Endodermal cell (in vitro differentiated cells): ENCODE data around the gene TNFRSF25. TPM values are rescaled to one million over a fixed set of nuclear protein-coding genes. Genes with fewer than 3 reads are reported as not detected.

Experiments used
- DNase-seq: peaks from one replicate; pipeline ENCODE4 v3.0.0-alpha.2; 2017
- H3K27ac ChIP-seq: 2 replicates; pipeline ENCODE4 v1.5.1; 2013; ENCODE audit warnings: mild to moderate bottlenecking, low read depth, low read length, moderate library complexity
- H3K27me3 ChIP-seq: 2 replicates; pipeline ENCODE4 v1.6.1; 2013; ENCODE audit warnings: mild to moderate bottlenecking, low read length, moderate library complexity; ENCODE audit not compliant: insufficient read depth, control insufficient read depth, poor library complexity, severe bottlenecking
- H3K36me3 ChIP-seq: 2 replicates; pipeline ENCODE4 v1.7.0; 2013; ENCODE audit warnings: mild to moderate bottlenecking, low read length, moderate library complexity; ENCODE audit not compliant: control insufficient read depth, insufficient read depth
- H3K4me1 ChIP-seq: one replicate; pipeline ENCODE4 v1.7.0; 2013; ENCODE audit warnings: low read length; ENCODE audit not compliant: control insufficient read depth, insufficient read depth
- H3K4me3 ChIP-seq: 2 replicates; pipeline ENCODE4 v1.5.1; 2013; ENCODE audit warnings: mild to moderate bottlenecking, low read length, moderate library complexity
- H3K9ac ChIP-seq: 2 replicates; pipeline ENCODE4 v1.6.1; 2013; ENCODE audit warnings: mild to moderate bottlenecking, low read length, moderate library complexity; ENCODE audit not compliant: poor library complexity, severe bottlenecking; ENCODE audit errors: extremely low read depth
- H3K9me3 ChIP-seq: 2 replicates; pipeline ENCODE4 v1.6.1; 2013; ENCODE audit warnings: mild to moderate bottlenecking, low read length, moderate library complexity; ENCODE audit not compliant: control insufficient read depth
- H3K27ac Mint-ChIP-seq: 2 replicates; pipeline ENCODE4 v1.8.0; 2020; ENCODE audit warnings: mixed read lengths
- H3K27me3 Mint-ChIP-seq: 2 replicates; pipeline ENCODE4 v1.8.0; 2021; ENCODE audit warnings: mild to moderate bottlenecking, mixed read lengths; ENCODE audit not compliant: insufficient read depth
- H3K36me3 Mint-ChIP-seq: 2 replicates; pipeline ENCODE4 v1.8.0; 2020; ENCODE audit warnings: low read depth, mixed read lengths
- H3K4me1 Mint-ChIP-seq: 2 replicates; pipeline ENCODE4 v1.8.0; 2020; ENCODE audit warnings: mixed read lengths
- H3K4me3 Mint-ChIP-seq: 2 replicates; pipeline ENCODE4 v1.8.0; 2020; ENCODE audit warnings: mild to moderate bottlenecking, moderate library complexity, mixed read lengths
- H3K9me3 Mint-ChIP-seq: 2 replicates; pipeline ENCODE4 v1.8.0; 2020; ENCODE audit warnings: mild to moderate bottlenecking, mixed read lengths
- CTCF ChIP-seq: fragments of 200-600 bp; sonication (generic); conservative IDR thresholded peaks from 2 replicates; pipeline ENCODE4 v1.5.0; 2021; ENCODE audit warnings: antibody characterized with exemption, mild to moderate bottlenecking
- WGBS, 2 experiments: methylation state at CpG; one replicate each; pipeline versions ENCODE4 v1.1.5 to v1.1.7; 2013; ENCODE audit warnings: missing lambda C conversion rate in 2 of 2, mixed read lengths in 1 of 2; ENCODE audit not compliant: insufficient coverage in 1 of 2, insufficient read length in 1 of 2; 5-methylcytosine and 5-hydroxymethylcytosine counted together
- total RNA-seq, 2 donors: library from RNA; stranded (reverse); fragmentation: NEBNext Ultra II Directional in 1 of 2; extraction: Animal tissue kit (Norgen Biotek cat#: 25700) in 1 of 2; gene quantifications; 2 replicates in 1 of 2; 3 replicates in 1 of 2; pipeline ENCODE4 v1.2.1, GENCODE V29; 2021

The TNFRSF25 gene
- total RNA-seq, 2 donors from 2014 or later = 25.9 to 26.9 TPM

GRCh38 chr1:6423321-6423999 lies 42.5 kb downstream of the TNFRSF25 start:
- DNase-seq = peak; percentile 96
- no peaks in the 10 kb centered on the region for H3K9me3 ChIP-seq
- peaks cover 6% of the 10 kb centered on the region for H3K4me1 Mint-ChIP-seq
- no peaks in the 10 kb centered on the region for H3K36me3 Mint-ChIP-seq
- H3K36me3 ChIP-seq = no peaks in the 10 kb centered on the region
- WGBS, 2 experiments = 15 to 17% methylated on average over 14 to 24 of the region's 24 CpGs
- H3K9me3 Mint-ChIP-seq = no peaks in the 10 kb centered on the region
- peaks cover 99% of the 10 kb centered on the region for H3K27me3 ChIP-seq
- peaks cover 4% of the 10 kb centered on the region for H3K4me1 ChIP-seq
- H3K27ac Mint-ChIP-seq = no peak overlapping the region
- H3K27me3 Mint-ChIP-seq = peaks cover 93% of the 10 kb centered on the region
- H3K4me3 ChIP-seq = no peak overlapping the region
- H3K4me3 Mint-ChIP-seq = no peak overlapping the region
- no peak overlapping the region for H3K9ac ChIP-seq
- no peak overlapping the region for H3K27ac ChIP-seq
- peak; percentile 92 for TF ChIP-seq CTCF

GRCh38 chr1:6421266-6421665 lies 44.7 kb downstream of the TNFRSF25 start:
- 38 to 68% methylated on average over 3 to 4 of the region's 4 CpGs for WGBS, 2 experiments

GRCh38 chr1:6420454-6421042 lies 45.4 kb downstream of the TNFRSF25 start:
- no peak for TF ChIP-seq CTCF
- no peak overlapping the region for H3K9ac ChIP-seq
- peaks cover 94% of the 10 kb centered on the region for H3K27me3 Mint-ChIP-seq
- no peaks in the 10 kb centered on the region for H3K9me3 Mint-ChIP-seq
- H3K36me3 Mint-ChIP-seq = no peaks in the 10 kb centered on the region
- H3K9me3 ChIP-seq = no peaks in the 10 kb centered on the region
- H3K27me3 ChIP-seq = peaks cover 100% of the 10 kb centered on the region
- 19 to 23% methylated on average over 11 to 44 of the region's 44 CpGs for WGBS, 2 experiments
- H3K4me3 Mint-ChIP-seq = peak overlapping the region; percentile 26
- peak; percentile 76 for DNase-seq
- H3K36me3 ChIP-seq = no peaks in the 10 kb centered on the region
- H3K4me1 ChIP-seq = peaks cover 4% of the 10 kb centered on the region
- no peak overlapping the region for H3K27ac Mint-ChIP-seq
- H3K4me3 ChIP-seq = no peak overlapping the region
- peaks cover 6% of the 10 kb centered on the region for H3K4me1 Mint-ChIP-seq
- no peak overlapping the region for H3K27ac ChIP-seq

More at GRCh38 chr1:6421266-6421665, 44.7 kb downstream of the TNFRSF25 start:
- no peak overlapping the region for H3K4me3 Mint-ChIP-seq
- no peak for DNase-seq
- Histone ChIP-seq H3K27me3 (peaks cover 100% of the 10 kb centered on the region), H3K9ac (no peak overlapping the region), H3K36me3 (no peaks in the 10 kb centered on the region), H3K4me1 (peaks cover 4% of the 10 kb centered on the region), H3K9me3 (no peaks in the 10 kb centered on the region), H3K4me3 (no peak overlapping the region), H3K27ac (no peak overlapping the region)
- H3K4me1 Mint-ChIP-seq = peaks cover 6% of the 10 kb centered on the region
- H3K27ac Mint-ChIP-seq = no peak overlapping the region
- peaks cover 94% of the 10 kb centered on the region for H3K27me3 Mint-ChIP-seq
- no peaks in the 10 kb centered on the region for H3K36me3 Mint-ChIP-seq
- H3K9me3 Mint-ChIP-seq = no peaks in the 10 kb centered on the region
- TF ChIP-seq CTCF = no peak
